Glutamatergic neuron (in vitro differentiated cells): ENCODE results near the gene FBXO28. TPM values are rescaled to one million over a fixed set of nuclear protein-coding genes. Genes with fewer than 3 reads are reported as not detected.
"Not testable (repeated sequence)": the region's sequence is repeated elsewhere in the genome, so short reads cannot be mapped to it uniquely, and the experiment has no call there.

Source experiments
- DNase-seq: peaks from one replicate; pipeline ENCODE4 v3.0.0; 2022
- H3K27ac Mint-ChIP-seq: one replicate; pipeline ENCODE4 v1.8.0; 2020; ENCODE audit warnings: mild to moderate bottlenecking, mixed read lengths, inconsistent platforms; ENCODE audit not compliant: unreplicated experiment
- H3K27me3 Mint-ChIP-seq: one replicate; pipeline ENCODE4 v1.8.0; 2020; ENCODE audit warnings: mild to moderate bottlenecking, moderate library complexity, mixed read lengths, inconsistent platforms; ENCODE audit not compliant: unreplicated experiment
- H3K36me3 Mint-ChIP-seq: one replicate; pipeline ENCODE4 v1.8.0; 2020; ENCODE audit warnings: mild to moderate bottlenecking, mixed read lengths, inconsistent platforms; ENCODE audit not compliant: unreplicated experiment
- H3K4me1 Mint-ChIP-seq: one replicate; pipeline ENCODE4 v1.8.0; 2020; ENCODE audit warnings: mild to moderate bottlenecking, low read depth, mixed read lengths, inconsistent platforms; ENCODE audit not compliant: unreplicated experiment
- H3K4me3 Mint-ChIP-seq: one replicate; pipeline ENCODE4 v1.8.0; 2020; ENCODE audit warnings: mild to moderate bottlenecking, mixed read lengths, inconsistent platforms; ENCODE audit not compliant: unreplicated experiment
- H3K9me3 Mint-ChIP-seq: one replicate; pipeline ENCODE4 v1.8.0; 2020; ENCODE audit warnings: mild to moderate bottlenecking, moderate library complexity, mixed read lengths, inconsistent platforms; ENCODE audit not compliant: unreplicated experiment
- CTCF ChIP-seq: fragments of 200-600 bp; sonication (generic); IDR thresholded peaks from one replicate; pipeline ENCODE4 v1.5.0; 2021; ENCODE audit not compliant: partially characterized antibody, unreplicated experiment
- total RNA-seq: library from RNA; stranded (reverse); fragmentation: NEBNext Ultra II Directional; extraction: Animal tissue kit (Norgen Biotek cat#: 25700); gene quantifications from one replicate; pipeline ENCODE4 v1.2.1, GENCODE V29; 2021; ENCODE audit not compliant: unreplicated experiment

The FBXO28 gene
- total RNA-seq, 1 donor from 2014 or later = 29.4 TPM

- H3K36me3 Mint-ChIP-seq = peaks cover under 1% of the 10 kb centered on the region
- peaks cover 3% of the 10 kb centered on the region for H3K9me3 Mint-ChIP-seq
- H3K4me3 Mint-ChIP-seq = no peak overlapping the region
- no peak for TF ChIP-seq CTCF
- H3K27ac Mint-ChIP-seq = peak overlapping the region; percentile 83
- DNase-seq = no peak
- peaks cover 4% of the 10 kb centered on the region for H3K27me3 Mint-ChIP-seq
- peaks cover 16% of the 10 kb centered on the region for H3K4me1 Mint-ChIP-seq
Observed at GRCh38 chr1:224203243-224204016, 89.5 kb downstream of the FBXO28 start.

- peaks cover 4% of the 10 kb centered on the region for H3K27me3 Mint-ChIP-seq
- no peaks in the 10 kb centered on the region for H3K36me3 Mint-ChIP-seq
- peak overlapping the region; percentile 91 for H3K27ac Mint-ChIP-seq
- no peak for DNase-seq
- no peak for TF ChIP-seq CTCF
- peak overlapping the region; percentile 36 for H3K4me3 Mint-ChIP-seq
- peaks cover 16% of the 10 kb centered on the region for H3K4me1 Mint-ChIP-seq
- peaks cover 2% of the 10 kb centered on the region for H3K9me3 Mint-ChIP-seq
Observed at GRCh38 chr1:224205438-224205840, 91.5 kb downstream of the FBXO28 start.

GRCh38 chr1:224205931-224206538 lies 92.1 kb downstream of the FBXO28 start:
- not testable (repeated sequence) for H3K4me3 Mint-ChIP-seq
- Mint-ChIP-seq H3K4me1 (peaks cover 16% of the 10 kb centered on the region), H3K27ac (peak overlapping the region; percentile 91)

GRCh38 chr1:224211206-224211962 lies 97.5 kb downstream of the FBXO28 start:
- DNase-seq = no peak
- Mint-ChIP-seq H3K27me3 (peaks cover 4% of the 10 kb centered on the region), H3K4me3 (no peak overlapping the region), H3K4me1 (peaks cover 11% of the 10 kb centered on the region), H3K36me3 (no peaks in the 10 kb centered on the region), H3K9me3 (peaks cover 5% of the 10 kb centered on the region), H3K27ac (no peak overlapping the region)
- no peak for TF ChIP-seq CTCF

More at GRCh38 chr1:224205931-224206538, 92.1 kb downstream of the FBXO28 start:
- not testable (repeated sequence) for H3K9me3 Mint-ChIP-seq, H3K36me3 Mint-ChIP-seq, DNase-seq, H3K27me3 Mint-ChIP-seq

Other genes starting within 250 kb of the FBXO28 start
- 60.0 TPM for gene DEGS1, start 69.1 kb downstream of the FBXO28 start, total RNA-seq
- 36.9 TPM for gene NVL, start 216.1 kb downstream of the FBXO28 start, total RNA-seq
- gene CNIH4, start 242.8 kb downstream of the FBXO28 start, total RNA-seq = 85.5 TPM